Psoas muscle (tissue), 8 donors: ENCODE results near the gene GNG3. TPM values are rescaled to one million over a fixed set of nuclear protein-coding genes. Genes with fewer than 3 reads are reported as not detected.
"Not testable (repeated sequence)": the region's sequence is repeated elsewhere in the genome, so short reads cannot be mapped to it uniquely, and the experiment has no call there.

Experiments used
- ATAC-seq, 4 donors: fragments of 200-7000 bp; cut with Tn5 transposase; one replicate each; pipeline ENCODE4 v1.9.1; 2020; ENCODE audit warnings: moderate library complexity in 3 of 4, mild to moderate bottlenecking in 2 of 4
- DNase-seq, 2 donors: peaks; one replicate each; pipeline ENCODE4 v3.0.0-alpha.2; 2020
- H3K27ac ChIP-seq: fragments of 200-600 bp; one replicate; pipeline ENCODE4 v1.8.0; 2022
- H3K27me3 ChIP-seq, 3 donors: fragments of 200-600 bp in 1 of 3; one replicate each; pipeline versions ENCODE4 v1.6.1 to v1.8.0; 2013 to 2022; ENCODE audit warnings: low read length in 2 of 3, mild to moderate bottlenecking in 2 of 3, moderate library complexity in 1 of 3; ENCODE audit not compliant: insufficient read depth in 3 of 3
- H3K36me3 ChIP-seq, 2 donors: fragments of 200-600 bp in 1 of 2; one replicate each; pipeline versions ENCODE4 v1.6.1 to v1.8.0; 2013 to 2022; ENCODE audit warnings: low read depth in 1 of 2, mild to moderate bottlenecking in 1 of 2, moderate library complexity in 1 of 2; ENCODE audit not compliant: insufficient read depth in 1 of 2
- H3K4me1 ChIP-seq: fragments of 200-600 bp; one replicate; pipeline ENCODE4 v1.8.0; 2022
- H3K4me3 ChIP-seq: fragments of 200-600 bp; one replicate; pipeline ENCODE4 v1.8.0; 2022; ENCODE audit warnings: mild to moderate bottlenecking
- H3K9me3 ChIP-seq: fragments of 200-600 bp; one replicate; pipeline ENCODE4 v1.8.0; 2022
- WGBS, 3 donors: extraction: QIAGEN DNeasy Blood & Tissue Kit; methylation state at CpG; one replicate each; pipeline versions ENCODE4 v1.1.6 to v1.1.7; 2013; 5-methylcytosine and 5-hydroxymethylcytosine counted together
- intact Hi-C, 2 donors: fragments of 100-400 bp; cut with DNase I; formaldehyde crosslinking; loops; one replicate each; pipeline versions ENCODE4 v1.11.0 to v1.14.2; 2022
- polyA plus RNA-seq, 3 donors: library from polyadenylated mRNA; stranded (reverse); fragments of 200-250 nt; gene quantifications; one replicate each; pipeline ENCODE4 v1.2.3, GENCODE V29; 2013
- total RNA-seq, 4 donors: library from RNA; stranded (reverse); fragmentation: NEBNext Ultra II Directional in 2 of 4; extraction: Animal tissue kit (Norgen Biotek cat#: 25700) in 2 of 4; gene quantifications; one replicate each; pipeline versions ENCODE4 v1.2.1 to v1.2.4, GENCODE V29; 2021 to 2023
- TF ChIP-seq, protein P1 (sequence below): fragments of 200-600 bp; IDR thresholded peaks from one replicate; pipeline ENCODE4 v1.8.0; 2022; ENCODE audit warnings: antibody characterized with exemption
- donor health status: healthy with polysubstance abuse.
- donor health status: DM: no; HTN: no; CAD: no; lungs with moderate emphysema.
- donor health status: Bipolar disorder and iron deficiency.
- donor health status: healthy.
- donor health status: DM: yes; HTN: yes; CAD: no.
- donor health status: DM: no; HTN: no; CAD: no.
- donor health status: DM: no; HTN: no; CAD: no.
- donor health status: DM: yes; HTN: yes; CAD: no.

GNG3 gene
- total and polyA plus RNA-seq, 7 donors, result 0.10 to 0.39 TPM; not detected in 5

DNA sequence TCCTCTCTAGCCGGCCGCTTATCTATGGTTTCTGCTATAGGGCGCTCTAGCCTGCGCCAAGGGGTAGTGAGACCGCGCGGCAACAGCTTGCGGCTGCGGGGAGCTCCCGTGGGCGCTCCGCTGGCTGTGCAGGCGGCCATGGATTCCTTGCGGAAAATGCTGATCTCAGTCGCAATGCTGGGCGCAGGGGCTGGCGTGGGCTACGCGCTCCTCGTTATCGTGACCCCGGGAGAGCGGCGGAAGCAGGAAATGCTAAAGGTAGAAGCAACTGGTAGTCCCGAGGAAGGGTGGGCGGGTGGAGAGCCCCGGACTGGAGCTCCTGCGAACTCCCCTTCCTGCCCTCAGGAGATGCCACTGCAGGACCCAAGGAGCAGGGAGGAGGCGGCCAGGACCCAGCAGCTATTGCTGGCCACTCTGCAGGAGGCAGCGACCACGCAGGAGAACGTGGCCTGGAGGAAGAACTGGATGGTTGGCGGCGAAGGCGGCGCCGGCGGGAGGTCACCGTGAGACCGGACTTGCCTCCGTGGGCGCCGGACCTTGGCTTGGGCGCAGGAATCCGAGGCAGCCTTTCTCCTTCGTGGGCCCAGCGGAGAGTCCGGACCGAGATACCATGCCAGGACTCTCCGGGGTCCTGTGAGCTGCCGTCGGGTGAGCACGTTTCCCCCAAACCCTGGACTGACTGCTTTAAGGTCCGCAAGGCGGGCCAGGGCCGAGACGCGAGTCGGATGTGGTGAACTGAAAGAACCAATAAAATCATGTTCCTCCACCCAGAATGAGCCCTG is 35.7 kb upstream of the GNG3 start, which contains the start of the genes LBHD1 and UQCC3:
Gene LBHD1, minus strand, starts transcription at position 660 of the 782 bp plus-strand sequence. CDS start 2,236 bp downstream, outside the sequence.
Gene UQCC3, plus strand, starts transcription at position 66 of the 782 bp plus-strand sequence. Its CDS starts 73 bp downstream, at position 139.
- WGBS, 3 donors, result 0% methylated on average over 58 to 59 of the region's 59 CpGs
- TF ChIP-seq, protein P1, sequence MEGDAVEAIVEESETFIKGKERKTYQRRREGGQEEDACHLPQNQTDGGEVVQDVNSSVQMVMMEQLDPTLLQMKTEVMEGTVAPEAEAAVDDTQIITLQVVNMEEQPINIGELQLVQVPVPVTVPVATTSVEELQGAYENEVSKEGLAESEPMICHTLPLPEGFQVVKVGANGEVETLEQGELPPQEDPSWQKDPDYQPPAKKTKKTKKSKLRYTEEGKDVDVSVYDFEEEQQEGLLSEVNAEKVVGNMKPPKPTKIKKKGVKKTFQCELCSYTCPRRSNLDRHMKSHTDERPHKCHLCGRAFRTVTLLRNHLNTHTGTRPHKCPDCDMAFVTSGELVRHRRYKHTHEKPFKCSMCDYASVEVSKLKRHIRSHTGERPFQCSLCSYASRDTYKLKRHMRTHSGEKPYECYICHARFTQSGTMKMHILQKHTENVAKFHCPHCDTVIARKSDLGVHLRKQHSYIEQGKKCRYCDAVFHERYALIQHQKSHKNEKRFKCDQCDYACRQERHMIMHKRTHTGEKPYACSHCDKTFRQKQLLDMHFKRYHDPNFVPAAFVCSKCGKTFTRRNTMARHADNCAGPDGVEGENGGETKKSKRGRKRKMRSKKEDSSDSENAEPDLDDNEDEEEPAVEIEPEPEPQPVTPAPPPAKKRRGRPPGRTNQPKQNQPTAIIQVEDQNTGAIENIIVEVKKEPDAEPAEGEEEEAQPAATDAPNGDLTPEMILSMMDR, result no peak
- DNase-seq (peak; percentile 74 to 85), ATAC-seq (peak; percentile 78 to 87 (median 84))
- intact Hi-C loops, result no loop called here
- Histone ChIP-seq H3K9me3 (no peaks in the 10 kb centered on the region), H3K27ac (peak within 1 kb of the TSS; percentile 87), H3K4me1 (peaks cover 43% of the 10 kb centered on the region), H3K27me3 (no peaks in the 10 kb centered on the region), H3K4me3 (peak within 1 kb of the TSS; percentile 98), H3K36me3 (peaks cover 9 to 51% of the 10 kb centered on the region in 2 donors)

DNA sequence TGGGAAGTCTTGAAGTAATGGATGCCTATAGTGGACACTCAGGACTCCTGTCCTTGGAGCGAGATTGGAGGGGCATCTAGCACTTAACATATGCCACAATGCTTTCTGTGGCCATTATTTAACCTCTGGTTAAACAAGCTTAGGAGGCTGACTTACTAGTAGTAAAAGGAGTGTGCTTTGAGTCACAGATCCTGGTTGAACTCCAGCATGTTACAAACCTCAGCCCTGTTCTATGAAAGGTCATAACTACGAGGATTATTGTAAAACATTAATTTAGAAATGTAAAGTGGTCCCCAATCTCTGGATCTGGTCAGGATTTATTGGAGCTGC is 34.3 kb upstream of the GNG3 start:
- peak overlapping the region; percentile 87 for H3K27ac ChIP-seq
- 70 to 82% (median 74%) methylated on average over 2 of the region's 2 CpGs for WGBS, 3 donors

GRCh38 chr11:62675415-62675814 is 32.1 kb upstream of the GNG3 start:
- WGBS, 3 donors, result 90 to 94% (median 91%) methylated on average over 10 of the region's 10 CpGs
- ATAC-seq, intact Hi-C loops, DNase-seq, H3K27ac ChIP-seq, H3K9me3 ChIP-seq, H3K27me3 ChIP-seq, H3K4me3 ChIP-seq: not testable (repeated sequence)
- Histone ChIP-seq H3K36me3 (peaks cover 6 to 53% of the 10 kb centered on the region in 2 donors), H3K4me1 (peaks cover 43% of the 10 kb centered on the region)

More for the DNA sequence above, 34.3 kb upstream of the GNG3 start:
- TF ChIP-seq, protein P1, result no peak
- H3K4me3 ChIP-seq, result peak overlapping the region; percentile 98
- H3K9me3 ChIP-seq, result no peaks in the 10 kb centered on the region
- H3K4me1 ChIP-seq, result peaks cover 43% of the 10 kb centered on the region
- no peaks in the 10 kb centered on the region for H3K27me3 ChIP-seq
- intact Hi-C loops, result no loop called here
- ATAC-seq (no peak), DNase-seq (no peak)
- H3K36me3 ChIP-seq, result peaks cover 6 to 52% of the 10 kb centered on the region in 2 donors

DNA sequence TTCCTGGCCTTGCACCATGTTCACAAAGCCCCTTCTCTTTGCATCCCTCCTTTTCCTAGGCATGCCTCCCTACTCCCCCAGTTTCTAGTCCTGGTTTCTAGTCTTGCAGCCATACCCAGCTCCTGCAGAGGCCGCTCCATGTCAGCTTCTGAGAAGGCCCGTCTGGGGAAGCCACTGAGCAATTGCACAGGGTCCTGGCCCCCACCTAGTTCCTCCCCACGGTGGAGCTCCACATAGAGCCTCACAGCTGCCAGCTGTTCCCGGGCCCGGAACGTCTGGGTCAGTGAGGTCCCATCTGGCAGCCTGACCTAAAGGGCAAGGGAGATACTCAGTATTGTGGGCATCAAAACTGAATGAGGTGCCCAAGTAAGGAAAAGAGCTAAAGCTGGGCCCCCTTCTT is 30.8 kb upstream of the GNG3 start:
- peaks cover 6 to 53% of the 10 kb centered on the region in 2 donors for H3K36me3 ChIP-seq
- WGBS, 3 donors, result 20 to 28% (median 22%) methylated on average over 6 of the region's 6 CpGs
- H3K27ac ChIP-seq, result peak overlapping the region; percentile 91
- TF ChIP-seq, protein P1, result no peak
- intact Hi-C loops, result no loop called here
- ATAC-seq (no peak), DNase-seq (no peak)
- H3K4me3 ChIP-seq, result peak overlapping the region; percentile 87
- H3K27me3 ChIP-seq, result no peaks in the 10 kb centered on the region
- peaks cover 45% of the 10 kb centered on the region for H3K4me1 ChIP-seq
- H3K9me3 ChIP-seq, result no peaks in the 10 kb centered on the region

DNA sequence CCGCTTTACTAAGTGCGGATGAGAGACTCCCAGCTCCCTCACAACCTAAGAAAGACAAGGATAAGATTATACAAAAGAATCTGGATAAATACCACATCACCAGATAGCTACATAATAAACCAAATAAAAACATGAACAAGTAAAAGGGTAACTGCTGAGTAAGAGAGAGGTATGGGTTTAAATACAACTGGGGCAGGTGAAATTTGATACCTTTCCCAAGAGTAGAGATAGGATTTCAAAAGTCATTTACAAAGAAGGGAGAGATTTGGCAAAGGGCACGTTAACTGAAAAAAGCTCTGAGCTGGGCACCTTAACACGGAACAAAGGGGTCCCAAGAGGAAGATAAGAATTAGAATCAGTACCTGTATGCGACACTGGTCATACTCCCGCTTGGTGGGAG is 30.3 kb upstream of the GNG3 start:
- DNase-seq (no peak), ATAC-seq (peak in 1 of 4 donors; percentile 15)
- Histone ChIP-seq H3K4me3 (peak overlapping the region; percentile 87), H3K36me3 (peaks cover 6 to 53% of the 10 kb centered on the region in 2 donors), H3K27ac (peak overlapping the region; percentile 91), H3K9me3 (no peaks in the 10 kb centered on the region), H3K27me3 (no peaks in the 10 kb centered on the region), H3K4me1 (peaks cover 45% of the 10 kb centered on the region)
- TF ChIP-seq, protein P1, result no peak
- intact Hi-C loops, result no loop called here
- 29 to 48% (median 40%) methylated on average over 6 of the region's 6 CpGs for WGBS, 3 donors
